ENCODE measurements around the gene MYO5B. TPM values are rescaled to one million over a fixed set of nuclear protein-coding genes. Genes with fewer than 3 reads are reported as not detected.

Gene MYO5B
- polyA plus RNA-seq, 2 of the 4 experiments (the other 2 are of a cell fraction): 6.4 to 18.4 TPM

GRCh38 chr18:49972535-49972934, 222.4 kb downstream of the MYO5B start:
- no peak overlapping the region for H3K4me2 ChIP-seq
- H3K9me3 ChIP-seq: no peaks in the 10 kb centered on the region
- DNase-seq (ENCODE audit: low read depth in 1 of 2, low spot score in 1 of 2): no peak
- no peak for FAIRE-seq
- no peak for TF ChIP-seq TFCP2L1 (CRISPR knock-in tag; IDR thresholded peaks at IDR 0.05)
- H3K4me1 ChIP-seq: peaks cover 3% of the 10 kb centered on the region; the same call in 2 of the 3 replicates
- H3K27ac ChIP-seq: no peak overlapping the region
- no peak for ATAC-seq
- ChIA-PET CTCF (no interaction called here), POLR2A (no interaction called here)
- 27% methylated on average over 3 of the region's 3 CpGs for WGBS (ENCODE audit: missing lambda C conversion rate)
- H3K4me3 ChIP-seq: no peak overlapping the region

DNA sequence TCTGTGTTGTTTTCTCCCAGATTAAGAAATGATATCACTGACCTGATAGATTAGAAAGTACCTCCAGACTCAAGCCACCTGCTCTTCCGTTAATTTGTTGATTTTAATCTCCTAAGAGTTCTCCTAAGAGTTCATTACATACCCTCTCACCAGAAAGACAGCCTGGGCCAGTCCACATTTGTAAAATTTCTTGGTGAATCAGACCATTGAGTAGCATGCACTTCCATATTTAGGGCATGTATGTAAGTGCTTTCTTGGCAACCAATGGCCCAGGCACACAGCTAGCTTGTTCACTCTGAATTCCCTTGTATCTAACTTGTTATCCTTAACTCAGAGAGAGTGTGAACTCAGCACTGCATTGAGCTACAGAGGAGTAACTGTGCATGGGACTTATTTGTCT, 223.5 kb downstream of the MYO5B start:
- Histone ChIP-seq H3K9me3 (no peaks in the 10 kb centered on the region), H3K4me2 (no peak overlapping the region), H3K4me1 (peaks cover 10% of the 10 kb centered on the region), H3K27ac (no peak overlapping the region), H3K4me3 (no peak overlapping the region)
- ATAC-seq (no peak), DNase-seq (ENCODE audit: low read depth in 1 of 2, low spot score in 1 of 2) (no peak), FAIRE-seq (no peak)
- no peak for TF ChIP-seq FOXS1 (CRISPR knock-in tag; IDR thresholded peaks at IDR 0.05)
- TF ChIP-seq REST (IDR thresholded peaks at IDR 0.05): no peak
- no peak for TF ChIP-seq BHLHE40 (IDR thresholded peaks at IDR 0.05; ENCODE audit: low read depth, low read length)
- TF ChIP-seq MAFK (IDR thresholded peaks at IDR 0.05; ENCODE audit: partially characterized antibody): no peak
- TF ChIP-seq HOXA7 (CRISPR knock-in tag; IDR thresholded peaks at IDR 0.05): no peak
- no peak for TF ChIP-seq EP300 (IDR thresholded peaks at IDR 0.05)
- no peak for TF ChIP-seq RFX5 (IDR thresholded peaks at IDR 0.05)
- TF ChIP-seq ELK1 (IDR thresholded peaks at IDR 0.05; ENCODE audit: low read depth, low read length): no peak
- TF ChIP-seq ZC3H11A (IDR thresholded peaks at IDR 0.05): no peak
- TF ChIP-seq, protein P1, sequence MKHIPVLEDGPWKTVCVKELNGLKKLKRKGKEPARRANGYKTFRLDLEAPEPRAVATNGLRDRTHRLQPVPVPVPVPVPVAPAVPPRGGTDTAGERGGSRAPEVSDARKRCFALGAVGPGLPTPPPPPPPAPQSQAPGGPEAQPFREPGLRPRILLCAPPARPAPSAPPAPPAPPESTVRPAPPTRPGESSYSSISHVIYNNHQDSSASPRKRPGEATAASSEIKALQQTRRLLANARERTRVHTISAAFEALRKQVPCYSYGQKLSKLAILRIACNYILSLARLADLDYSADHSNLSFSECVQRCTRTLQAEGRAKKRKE (CRISPR knock-in tag; IDR thresholded peaks at IDR 0.05; ENCODE audit: low read depth): no peak
- no peak for TF ChIP-seq RARB (CRISPR knock-in tag; IDR thresholded peaks at IDR 0.05)
- TF ChIP-seq POLR2A (IDR thresholded peaks at IDR 0.05; ENCODE audit: low read length): no peak
- ChIA-PET POLR2A (no interaction called here), CTCF (no interaction called here)
- 20% methylated on average over 1 of the region's 1 CpG for WGBS (ENCODE audit: missing lambda C conversion rate)

- WGBS (ENCODE audit: missing lambda C conversion rate): 79% methylated on average over 4 of the region's 4 CpGs
- Histone ChIP-seq H3K4me2 (no peak overlapping the region), H3K4me3 (no peak overlapping the region), H3K27ac (no peak overlapping the region), H3K4me1 (peaks cover 14% of the 10 kb centered on the region), H3K9me3 (no peaks in the 10 kb centered on the region)
- DNase-seq (ENCODE audit: low read depth in 1 of 2, low spot score in 1 of 2) (no peak), ATAC-seq (no peak), FAIRE-seq (no peak)
- TF ChIP-seq CBX2 (IDR thresholded peaks at IDR 0.05; ENCODE audit: borderline replicate concordance, low read depth): no peak
- no peak for TF ChIP-seq SMC3 (IDR thresholded peaks at IDR 0.05)
- TF ChIP-seq TP53 (CRISPR knock-in tag; IDR thresholded peaks at IDR 0.05): no peak
- TF ChIP-seq TFCP2L1 (CRISPR knock-in tag; IDR thresholded peaks at IDR 0.05): no peak
- TF ChIP-seq FOSB (CRISPR knock-in tag; IDR thresholded peaks at IDR 0.05): no peak
- no peak for TF ChIP-seq EHF (CRISPR knock-in tag; IDR thresholded peaks at IDR 0.05)
- no peak for TF ChIP-seq CEBPB (IDR thresholded peaks at IDR 0.05)
- TF ChIP-seq, protein P1 (CRISPR knock-in tag; IDR thresholded peaks at IDR 0.05; ENCODE audit: low read depth): no peak
- no peak for TF ChIP-seq SREBF2 (IDR thresholded peaks at IDR 0.05)
- no peak for TF ChIP-seq KDM5A (IDR thresholded peaks at IDR 0.05)
- TF ChIP-seq MAZ (IDR thresholded peaks at IDR 0.05; ENCODE audit: borderline replicate concordance, low read depth, low read length): no peak
- no peak for TF ChIP-seq PHF8 (IDR thresholded peaks at IDR 0.05; ENCODE audit: borderline replicate concordance, low read depth)
- TF ChIP-seq HEYL (CRISPR knock-in tag; IDR thresholded peaks at IDR 0.05): no peak
- TF ChIP-seq, protein P2, sequence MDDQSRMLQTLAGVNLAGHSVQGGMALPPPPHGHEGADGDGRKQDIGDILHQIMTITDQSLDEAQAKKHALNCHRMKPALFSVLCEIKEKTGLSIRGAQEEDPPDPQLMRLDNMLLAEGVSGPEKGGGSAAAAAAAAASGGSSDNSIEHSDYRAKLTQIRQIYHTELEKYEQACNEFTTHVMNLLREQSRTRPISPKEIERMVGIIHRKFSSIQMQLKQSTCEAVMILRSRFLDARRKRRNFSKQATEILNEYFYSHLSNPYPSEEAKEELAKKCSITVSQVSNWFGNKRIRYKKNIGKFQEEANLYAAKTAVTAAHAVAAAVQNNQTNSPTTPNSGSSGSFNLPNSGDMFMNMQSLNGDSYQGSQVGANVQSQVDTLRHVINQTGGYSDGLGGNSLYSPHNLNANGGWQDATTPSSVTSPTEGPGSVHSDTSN (IDR thresholded peaks at IDR 0.05): no peak
- no peak for TF ChIP-seq ZSCAN20 (CRISPR knock-in tag; IDR thresholded peaks at IDR 0.05)
- no peak for TF ChIP-seq JUNB (IDR thresholded peaks at IDR 0.05)
- POLR2A ChIA-PET: no interaction called here
- CTCF ChIA-PET: no interaction called here
These were observed 224.6 kb downstream of the MYO5B start for GRCh38 chr18:49970319-49970718.

Data from A549 (cell line).